SK-N-SH (cell line): ENCODE data around the gene CENPN. TPM values are rescaled to one million over a fixed set of nuclear protein-coding genes. Genes with fewer than 3 reads are reported as not detected.

ENCODE experiments used
- CTCF ChIA-PET: fragments of 300-600, 350-600 bp; formaldehyde crosslinking; extraction: SDS; loops from one replicate; lab custom pipeline; 2021; lab: Yijun Ruan, JAX
- POLR2A ChIA-PET: fragments of 350-600 bp; sonication (Branson Sonifier 250); formaldehyde crosslinking; extraction: SDS; loops from one replicate; lab custom pipeline; 2020; ENCODE audit warnings: antibody characterized with exemption, inconsistent platforms; lab: Yijun Ruan, JAX
- DNase-seq: peaks from one replicate; pipeline ENCODE4 v3.0.0; 2012
- H2AFZ ChIP-seq: fragments of 200-600 bp; sonication (generic); 2 replicates; pipeline ENCODE4 v1.8.1; 2016; ENCODE audit warnings: antibody characterized with exemption, mild to moderate bottlenecking, low read depth
- H3F3A ChIP-seq: fragments of 200-600 bp; sonication (generic); replicated peaks from 2 replicates; pipeline ENCODE3; 2016; ENCODE audit warnings: antibody characterized with exemption, mild to moderate bottlenecking; ENCODE audit not compliant: insufficient read depth
- H3K27ac ChIP-seq, 2 experiments: fragments of 200-500 bp in 1 of 2; fragments of 200-600 bp in 1 of 2; sonication (Bioruptor generic) in 1 of 2; sonication (generic), shearing (Covaris generic) in 1 of 2; 2 replicates each; pipeline versions ENCODE4 v1.5.1 to v1.6.1; 2014 to 2016; ENCODE audit warnings: low read depth in 2 of 2, inconsistent platforms in 1 of 2, low read length in 1 of 2, mild to moderate bottlenecking in 1 of 2, mixed read lengths in 1 of 2
- H3K27me3 ChIP-seq: fragments of 200-600 bp; sonication (generic), shearing (Covaris generic); 2 replicates; pipeline ENCODE4 v1.6.1; 2016; ENCODE audit warnings: mixed run types; ENCODE audit not compliant: insufficient read depth
- H3K36me3 ChIP-seq, 2 experiments: fragments of 200-500 bp in 1 of 2; fragments of 200-600 bp in 1 of 2; sonication (Bioruptor generic) in 1 of 2; sonication (generic) in 1 of 2; replicated peaks in 1 of 2; 2 replicates each; pipeline versions ENCODE3 to v1.5.1; 2014 to 2016; ENCODE audit warnings: low read length in 1 of 2, mild to moderate bottlenecking in 1 of 2; ENCODE audit not compliant: insufficient read depth in 2 of 2, control insufficient read depth in 1 of 2
- H3K4me1 ChIP-seq, 2 experiments: fragments of 200-500 bp in 1 of 2; fragments of 200-600 bp in 1 of 2; sonication (Bioruptor generic) in 1 of 2; sonication (generic), shearing (Covaris generic) in 1 of 2; 2 replicates each; pipeline versions ENCODE4 v1.5.1 to v1.6.1; 2014 to 2016; ENCODE audit warnings: low read depth in 1 of 2, low read length in 1 of 2, mixed run types in 1 of 2; ENCODE audit not compliant: insufficient read depth in 2 of 2, control insufficient read depth in 1 of 2
- H3K4me2 ChIP-seq: fragments of 200-600 bp; sonication (generic), shearing (Covaris generic); 2 replicates; pipeline ENCODE4 v1.6.1; 2017; ENCODE audit warnings: mixed run types
- H3K4me3 ChIP-seq, 2 experiments: fragments of 200-500 bp in 1 of 2; fragments of 200-600 bp in 1 of 2; sonication (Bioruptor generic) in 1 of 2; sonication (generic), shearing (Covaris generic) in 1 of 2; 2 replicates each; pipeline versions ENCODE4 v1.5.1 to v1.8.1; 2014 to 2016; ENCODE audit warnings: low read depth in 2 of 2, inconsistent platforms in 1 of 2, low read length in 1 of 2, mild to moderate bottlenecking in 1 of 2, mixed read lengths in 1 of 2, moderate library complexity in 1 of 2
- H3K79me2 ChIP-seq: fragments of 200-600 bp; sonication (generic); 2 replicates; pipeline ENCODE4 v1.8.1; 2017; ENCODE audit warnings: mild to moderate bottlenecking; ENCODE audit not compliant: insufficient read depth
- H3K9ac ChIP-seq: fragments of 200-600 bp; sonication (generic); 2 replicates; pipeline ENCODE4 v1.6.1; 2017; ENCODE audit warnings: mixed run types
- H3K9me2 ChIP-seq: fragments of 200-600 bp; sonication (generic); 2 replicates; pipeline ENCODE4 v1.6.1; 2017; ENCODE audit warnings: mixed run types
- H3K9me3 ChIP-seq: fragments of 200-600 bp; sonication (generic); 2 replicates; pipeline ENCODE4 v1.6.1; 2017; ENCODE audit warnings: mixed run types, mild to moderate bottlenecking, moderate library complexity
- H4K20me1 ChIP-seq: fragments of 200-600 bp; sonication (generic); 2 replicates; pipeline ENCODE4 v1.6.1; 2017; ENCODE audit warnings: mild to moderate bottlenecking, mixed run types; ENCODE audit not compliant: insufficient read depth
- FOXJ3 ChIP-seq: sonication (generic); formaldehyde crosslinking; IDR thresholded peaks from 2 replicates; pipeline ENCODE4 v1.5.1; 2020; ENCODE audit warnings: mild to moderate bottlenecking, missing genetic modification reagents
- FOXM1 ChIP-seq: IDR thresholded peaks from 2 replicates; pipeline ENCODE4 v1.4.0; 2012; ENCODE audit warnings: low read depth, mild to moderate bottlenecking
- GABPA ChIP-seq: IDR thresholded peaks from 2 replicates; pipeline ENCODE4 v1.4.0; 2012; ENCODE audit warnings: low read depth, mild to moderate bottlenecking
- NFIC ChIP-seq: IDR thresholded peaks from 2 replicates; pipeline ENCODE4 v1.4.0; 2012; ENCODE audit warnings: borderline replicate concordance
- NRF1 ChIP-seq: IDR thresholded peaks from 2 replicates; pipeline ENCODE4 v1.6.1; 2012; ENCODE audit warnings: low read depth, mild to moderate bottlenecking, low read length
- RAD21 ChIP-seq: IDR thresholded peaks from 2 replicates; pipeline ENCODE4 v1.6.1; 2012; ENCODE audit warnings: mild to moderate bottlenecking, low read length
- RFX5 ChIP-seq: IDR thresholded peaks from 2 replicates; pipeline ENCODE4 v1.6.1; 2012; ENCODE audit warnings: mild to moderate bottlenecking, improper control_type of control experiment, low read length
- SIN3A ChIP-seq: IDR thresholded peaks from 2 replicates; pipeline ENCODE4 v1.6.1; 2012; ENCODE audit warnings: low read depth, mild to moderate bottlenecking, low read length, moderate library complexity, borderline replicate concordance
- YY1 ChIP-seq: IDR thresholded peaks from 2 replicates; pipeline ENCODE4 v1.4.0; 2012; ENCODE audit warnings: low read depth, mild to moderate bottlenecking
- WGBS: methylation state at CpG from one replicate; pipeline ENCODE4 v1.1.6; 2017; ENCODE audit warnings: low lambda C conversion rate; 5-methylcytosine and 5-hydroxymethylcytosine counted together
- polyA plus RNA-seq, 3 experiments: library from polyadenylated mRNA; depleted of rRNA; stranded (reverse); fragments of >200 nt; gene quantifications; 2 replicates each; pipeline ENCODE4 v1.2.3, GENCODE V29; 2012
- TF ChIP-seq, protein P1 (sequence below): IDR thresholded peaks from 2 replicates; pipeline ENCODE4 v1.6.1; 2012; ENCODE audit warnings: mild to moderate bottlenecking, low read depth, low read length, moderate library complexity
- TF ChIP-seq, protein P2 (sequence below): IDR thresholded peaks from 2 replicates; pipeline ENCODE4 v1.4.0; 2012; ENCODE audit warnings: low read depth
- TF ChIP-seq, protein P3 (sequence below): fragments of 150-350 bp; IDR thresholded peaks from 2 replicates; pipeline ENCODE4 v1.6.1; 2017; ENCODE audit warnings: antibody characterized with exemption, low read length, low read depth, borderline replicate concordance
- TF ChIP-seq, protein P4 (sequence below): fragments of 150-350 bp; IDR thresholded peaks from 2 replicates; pipeline ENCODE4 v1.6.1; 2016; ENCODE audit warnings: mild to moderate bottlenecking, low read depth, low read length
- TF ChIP-seq, protein P5 (sequence below): IDR thresholded peaks from 2 replicates; pipeline ENCODE4; 2012
- TF ChIP-seq, protein P6 (sequence below): fragments of 200-600 bp; sonication (generic); IDR thresholded peaks from 2 replicates; pipeline ENCODE4 v1.6.1; 2017; ENCODE audit warnings: antibody characterized with exemption, mild to moderate bottlenecking, moderate library complexity
- TF ChIP-seq, protein P7 (sequence below): IDR thresholded peaks from 2 replicates; pipeline ENCODE4 v1.4.0; 2012; ENCODE audit warnings: low read depth, borderline replicate concordance

CENPN gene
- polyA plus RNA-seq, 1 of the 3 experiments (the other 2 are of a cell fraction), result 35.3 TPM

DNA sequence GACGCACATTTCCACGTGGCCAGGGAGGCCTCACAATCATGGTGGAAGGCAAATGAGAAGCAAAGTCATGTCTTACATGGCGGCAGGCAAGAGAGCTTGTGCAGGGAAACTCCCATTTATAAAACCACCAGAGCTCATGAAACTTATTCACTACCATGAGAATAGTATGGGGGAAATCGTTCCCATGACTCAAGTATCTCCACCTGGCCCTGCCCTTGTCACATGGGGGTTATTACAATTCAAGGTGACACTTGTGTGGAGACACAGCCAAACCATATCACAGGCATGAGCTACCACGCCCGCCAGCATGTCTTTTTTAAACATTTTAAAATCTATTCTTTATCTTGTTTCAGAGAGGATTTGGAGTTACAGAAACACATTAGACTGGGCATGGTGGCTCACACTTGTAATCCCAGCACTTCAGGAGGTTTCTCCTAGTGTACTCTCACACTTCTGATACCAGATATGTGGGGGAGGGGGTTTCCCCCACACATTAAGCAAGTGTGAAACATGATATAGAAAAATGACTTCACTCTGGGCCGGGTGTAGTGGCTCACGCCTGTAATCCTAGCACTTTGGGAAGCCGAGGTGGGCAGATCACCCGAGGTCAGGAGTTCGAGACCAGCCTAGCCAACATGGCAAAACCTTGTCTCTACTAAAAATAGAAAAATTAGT lies 23.1 kb downstream of the CENPN start:
- H3K4me2 ChIP-seq, result no peak overlapping the region
- H3K4me1 ChIP-seq, result no peaks in the 10 kb centered on the region
- no peaks in the 10 kb centered on the region for H3K9me3 ChIP-seq
- CTCF ChIA-PET, result interaction anchor here (0.9 kb wide), 1 partner anchor 50 kb away, joined by 3 read pairs; no protein-coding TSS in a partner anchor
- no peak overlapping the region for H3K27ac ChIP-seq
- WGBS, result 91% methylated on average over 11 of the region's 11 CpGs
- DNase-seq, result no peak
- POLR2A ChIA-PET, result interaction anchor here (1.0 kb wide), 1 partner anchor 47 kb away, joined by 3 read pairs; the partner anchor contains the start of gene C16orf46
- no peak overlapping the region for H3K4me3 ChIP-seq
- H3K9ac ChIP-seq, result no peak overlapping the region
- no peaks in the 10 kb centered on the region for H3K27me3 ChIP-seq
- H3K9me2 ChIP-seq, result no peaks in the 10 kb centered on the region
- TF ChIP-seq, protein P1, sequence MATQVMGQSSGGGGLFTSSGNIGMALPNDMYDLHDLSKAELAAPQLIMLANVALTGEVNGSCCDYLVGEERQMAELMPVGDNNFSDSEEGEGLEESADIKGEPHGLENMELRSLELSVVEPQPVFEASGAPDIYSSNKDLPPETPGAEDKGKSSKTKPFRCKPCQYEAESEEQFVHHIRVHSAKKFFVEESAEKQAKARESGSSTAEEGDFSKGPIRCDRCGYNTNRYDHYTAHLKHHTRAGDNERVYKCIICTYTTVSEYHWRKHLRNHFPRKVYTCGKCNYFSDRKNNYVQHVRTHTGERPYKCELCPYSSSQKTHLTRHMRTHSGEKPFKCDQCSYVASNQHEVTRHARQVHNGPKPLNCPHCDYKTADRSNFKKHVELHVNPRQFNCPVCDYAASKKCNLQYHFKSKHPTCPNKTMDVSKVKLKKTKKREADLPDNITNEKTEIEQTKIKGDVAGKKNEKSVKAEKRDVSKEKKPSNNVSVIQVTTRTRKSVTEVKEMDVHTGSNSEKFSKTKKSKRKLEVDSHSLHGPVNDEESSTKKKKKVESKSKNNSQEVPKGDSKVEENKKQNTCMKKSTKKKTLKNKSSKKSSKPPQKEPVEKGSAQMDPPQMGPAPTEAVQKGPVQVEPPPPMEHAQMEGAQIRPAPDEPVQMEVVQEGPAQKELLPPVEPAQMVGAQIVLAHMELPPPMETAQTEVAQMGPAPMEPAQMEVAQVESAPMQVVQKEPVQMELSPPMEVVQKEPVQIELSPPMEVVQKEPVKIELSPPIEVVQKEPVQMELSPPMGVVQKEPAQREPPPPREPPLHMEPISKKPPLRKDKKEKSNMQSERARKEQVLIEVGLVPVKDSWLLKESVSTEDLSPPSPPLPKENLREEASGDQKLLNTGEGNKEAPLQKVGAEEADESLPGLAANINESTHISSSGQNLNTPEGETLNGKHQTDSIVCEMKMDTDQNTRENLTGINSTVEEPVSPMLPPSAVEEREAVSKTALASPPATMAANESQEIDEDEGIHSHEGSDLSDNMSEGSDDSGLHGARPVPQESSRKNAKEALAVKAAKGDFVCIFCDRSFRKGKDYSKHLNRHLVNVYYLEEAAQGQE, result no peak
- TF ChIP-seq RFX5, result no peak
- no peak for TF ChIP-seq NRF1
- no peak for TF ChIP-seq SIN3A
- TF ChIP-seq YY1, result no peak
- TF ChIP-seq NFIC, result no peak
- TF ChIP-seq, protein P2, sequence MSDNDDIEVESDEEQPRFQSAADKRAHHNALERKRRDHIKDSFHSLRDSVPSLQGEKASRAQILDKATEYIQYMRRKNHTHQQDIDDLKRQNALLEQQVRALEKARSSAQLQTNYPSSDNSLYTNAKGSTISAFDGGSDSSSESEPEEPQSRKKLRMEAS, result no peak
- no peak for TF ChIP-seq FOXJ3 (CRISPR knock-in tag)
- TF ChIP-seq, protein P3, sequence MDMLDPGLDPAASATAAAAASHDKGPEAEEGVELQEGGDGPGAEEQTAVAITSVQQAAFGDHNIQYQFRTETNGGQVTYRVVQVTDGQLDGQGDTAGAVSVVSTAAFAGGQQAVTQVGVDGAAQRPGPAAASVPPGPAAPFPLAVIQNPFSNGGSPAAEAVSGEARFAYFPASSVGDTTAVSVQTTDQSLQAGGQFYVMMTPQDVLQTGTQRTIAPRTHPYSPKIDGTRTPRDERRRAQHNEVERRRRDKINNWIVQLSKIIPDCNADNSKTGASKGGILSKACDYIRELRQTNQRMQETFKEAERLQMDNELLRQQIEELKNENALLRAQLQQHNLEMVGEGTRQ, result no peak
- no peak for TF ChIP-seq FOXM1
- no peak for TF ChIP-seq GABPA
- TF ChIP-seq, protein P4, sequence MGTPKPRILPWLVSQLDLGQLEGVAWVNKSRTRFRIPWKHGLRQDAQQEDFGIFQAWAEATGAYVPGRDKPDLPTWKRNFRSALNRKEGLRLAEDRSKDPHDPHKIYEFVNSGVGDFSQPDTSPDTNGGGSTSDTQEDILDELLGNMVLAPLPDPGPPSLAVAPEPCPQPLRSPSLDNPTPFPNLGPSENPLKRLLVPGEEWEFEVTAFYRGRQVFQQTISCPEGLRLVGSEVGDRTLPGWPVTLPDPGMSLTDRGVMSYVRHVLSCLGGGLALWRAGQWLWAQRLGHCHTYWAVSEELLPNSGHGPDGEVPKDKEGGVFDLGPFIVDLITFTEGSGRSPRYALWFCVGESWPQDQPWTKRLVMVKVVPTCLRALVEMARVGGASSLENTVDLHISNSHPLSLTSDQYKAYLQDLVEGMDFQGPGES, result no peak
- TF ChIP-seq, protein P5, sequence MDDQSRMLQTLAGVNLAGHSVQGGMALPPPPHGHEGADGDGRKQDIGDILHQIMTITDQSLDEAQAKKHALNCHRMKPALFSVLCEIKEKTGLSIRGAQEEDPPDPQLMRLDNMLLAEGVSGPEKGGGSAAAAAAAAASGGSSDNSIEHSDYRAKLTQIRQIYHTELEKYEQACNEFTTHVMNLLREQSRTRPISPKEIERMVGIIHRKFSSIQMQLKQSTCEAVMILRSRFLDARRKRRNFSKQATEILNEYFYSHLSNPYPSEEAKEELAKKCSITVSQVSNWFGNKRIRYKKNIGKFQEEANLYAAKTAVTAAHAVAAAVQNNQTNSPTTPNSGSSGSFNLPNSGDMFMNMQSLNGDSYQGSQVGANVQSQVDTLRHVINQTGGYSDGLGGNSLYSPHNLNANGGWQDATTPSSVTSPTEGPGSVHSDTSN, result no peak
- no peak for TF ChIP-seq RAD21
- TF ChIP-seq, protein P6, sequence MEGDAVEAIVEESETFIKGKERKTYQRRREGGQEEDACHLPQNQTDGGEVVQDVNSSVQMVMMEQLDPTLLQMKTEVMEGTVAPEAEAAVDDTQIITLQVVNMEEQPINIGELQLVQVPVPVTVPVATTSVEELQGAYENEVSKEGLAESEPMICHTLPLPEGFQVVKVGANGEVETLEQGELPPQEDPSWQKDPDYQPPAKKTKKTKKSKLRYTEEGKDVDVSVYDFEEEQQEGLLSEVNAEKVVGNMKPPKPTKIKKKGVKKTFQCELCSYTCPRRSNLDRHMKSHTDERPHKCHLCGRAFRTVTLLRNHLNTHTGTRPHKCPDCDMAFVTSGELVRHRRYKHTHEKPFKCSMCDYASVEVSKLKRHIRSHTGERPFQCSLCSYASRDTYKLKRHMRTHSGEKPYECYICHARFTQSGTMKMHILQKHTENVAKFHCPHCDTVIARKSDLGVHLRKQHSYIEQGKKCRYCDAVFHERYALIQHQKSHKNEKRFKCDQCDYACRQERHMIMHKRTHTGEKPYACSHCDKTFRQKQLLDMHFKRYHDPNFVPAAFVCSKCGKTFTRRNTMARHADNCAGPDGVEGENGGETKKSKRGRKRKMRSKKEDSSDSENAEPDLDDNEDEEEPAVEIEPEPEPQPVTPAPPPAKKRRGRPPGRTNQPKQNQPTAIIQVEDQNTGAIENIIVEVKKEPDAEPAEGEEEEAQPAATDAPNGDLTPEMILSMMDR, result no peak
- TF ChIP-seq, protein P7, sequence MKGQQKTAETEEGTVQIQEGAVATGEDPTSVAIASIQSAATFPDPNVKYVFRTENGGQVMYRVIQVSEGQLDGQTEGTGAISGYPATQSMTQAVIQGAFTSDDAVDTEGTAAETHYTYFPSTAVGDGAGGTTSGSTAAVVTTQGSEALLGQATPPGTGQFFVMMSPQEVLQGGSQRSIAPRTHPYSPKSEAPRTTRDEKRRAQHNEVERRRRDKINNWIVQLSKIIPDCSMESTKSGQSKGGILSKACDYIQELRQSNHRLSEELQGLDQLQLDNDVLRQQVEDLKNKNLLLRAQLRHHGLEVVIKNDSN, result no peak
- no peak overlapping the region for H2AFZ ChIP-seq
- peaks cover 7% of the 10 kb centered on the region for H3F3A ChIP-seq
- no peaks in the 10 kb centered on the region for H3K79me2 ChIP-seq
- peaks cover 14 to 17% of the 10 kb centered on the region in 2 experiments for H3K36me3 ChIP-seq
- no peaks in the 10 kb centered on the region for H4K20me1 ChIP-seq
